ENCODE measurements around the gene NPTN. TPM values are rescaled to one million over a fixed set of nuclear protein-coding genes. Genes with fewer than 3 reads are reported as not detected.

The NPTN gene
- total and polyA plus RNA-seq, 12 donors: 26.5 to 197 (median 127) TPM

GRCh38 chr15:73607405-73607804 is 25.8 kb downstream of the NPTN start:
- no peak for DNase-seq
- WGBS, 4 donors: 83 to 92% (median 85%) methylated on average over 2 of the region's 2 CpGs
- intact Hi-C loops (cut with DNase I): no loop called here
- Histone ChIP-seq H3K4me3 (no peak overlapping the region), H3K36me3 (replicated peaks in 1 of 2) (no peaks in the 10 kb centered on the region), H3K4me1 (replicated peaks in 1 of 2) (peaks cover 17 to 54% of the 10 kb centered on the region in 2 donors), H3K27ac (no peak overlapping the region), H3K9me3 (replicated peaks in 1 of 3) (no peaks in the 10 kb centered on the region), H3K27me3 (no peaks in the 10 kb centered on the region)
- no peak for TF ChIP-seq CTCF (IDR thresholded peaks at IDR 0.05)
- no peak for TF ChIP-seq POLR2A (IDR thresholded peaks at IDR 0.05)

- Histone ChIP-seq H3K36me3 (replicated peaks in 1 of 2) (no peaks in the 10 kb centered on the region), H3K27me3 (no peaks in the 10 kb centered on the region), H3K9me3 (replicated peaks in 1 of 3) (no peaks in the 10 kb centered on the region), H3K4me1 (replicated peaks in 1 of 2) (peaks cover 32 to 69% of the 10 kb centered on the region in 2 donors), H3K27ac (peak overlapping the region in 3 of 5 donors; percentile 3 to 38 (median 18)), H3K4me3 (no peak overlapping the region)
- intact Hi-C loops (cut with DNase I): no loop called here
- WGBS, 4 donors: 63 to 66% (median 64%) methylated on average over 5 of the region's 5 CpGs
- TF ChIP-seq CTCF (IDR thresholded peaks at IDR 0.05) (no peak), POLR2A (IDR thresholded peaks at IDR 0.05) (no peak)
- DNase-seq: peak in 3 of 7 donors; percentile 16 to 37 (median 30)
Observed at GRCh38 chr15:73605759-73606436, 27.3 kb downstream of the NPTN start.

- 92 to 100% (median 98%) methylated on average over 1 of the region's 1 CpG for WGBS, 4 donors
- H3K4me3 ChIP-seq: no peak overlapping the region
- no peak for DNase-seq
- no peak overlapping the region for H3K27ac ChIP-seq
- H3K9me3 ChIP-seq (replicated peaks in 1 of 3): no peaks in the 10 kb centered on the region
- H3K4me1 ChIP-seq (replicated peaks in 1 of 2): peaks cover 34 to 80% of the 10 kb centered on the region in 2 donors
- TF ChIP-seq POLR2A (IDR thresholded peaks at IDR 0.05) (no peak), CTCF (IDR thresholded peaks at IDR 0.05) (no peak)
- no peaks in the 10 kb centered on the region for H3K36me3 ChIP-seq (replicated peaks in 1 of 2)
- no peaks in the 10 kb centered on the region for H3K27me3 ChIP-seq
- intact Hi-C loops (cut with DNase I): no loop called here
Observed at GRCh38 chr15:73604477-73604876, 28.7 kb downstream of the NPTN start.

GRCh38 chr15:73602992-73603391 is 30.2 kb downstream of the NPTN start:
- Histone ChIP-seq H3K4me3 (no peak overlapping the region), H3K4me1 (replicated peaks in 1 of 2) (peaks cover 34 to 74% of the 10 kb centered on the region in 2 donors), H3K9me3 (replicated peaks in 1 of 3) (no peaks in the 10 kb centered on the region), H3K36me3 (replicated peaks in 1 of 2) (no peaks in the 10 kb centered on the region), H3K27me3 (no peaks in the 10 kb centered on the region), H3K27ac (peak overlapping the region in 1 of 5 donors; percentile 75)
- TF ChIP-seq POLR2A (IDR thresholded peaks at IDR 0.05): no peak
- TF ChIP-seq CTCF (IDR thresholded peaks at IDR 0.05): no peak
- 61 to 76% (median 73%) methylated on average over 2 of the region's 2 CpGs for WGBS, 4 donors
- intact Hi-C loops (cut with DNase I): no loop called here
- no peak for DNase-seq

Data from adrenal gland (tissue), 12 donors.